ENCODE data around the gene GPX4.

GRCh38 chr19:1132552-1133383 lies 29.0 kb downstream of the GPX4 start:
- no peak for TF ChIP-seq CTCF (IDR thresholded peaks at IDR 0.05)
- TF ChIP-seq EZH2 (IDR thresholded peaks at IDR 0.05): no peak

Data from neural progenitor cell (in vitro differentiated cells).